ENCODE measurements around the gene MTERF4.

MTERF4 gene

GRCh38 chr2:241133436-241133820 is 31.3 kb upstream of the MTERF4 start:
- no peak for FAIRE-seq

- no peak for FAIRE-seq
Measured at GRCh38 chr2:241132538-241133435, 30.7 kb upstream of the MTERF4 start.

GRCh38 chr2:241131531-241131930 is 29.4 kb upstream of the MTERF4 start:
- no peak for FAIRE-seq

GRCh38 chr2:241130316-241130715 is 28.2 kb upstream of the MTERF4 start:
- FAIRE-seq, result no peak

- FAIRE-seq, result no peak
Measured at GRCh38 chr2:241129086-241129871, 27.2 kb upstream of the MTERF4 start.

- FAIRE-seq, result no peak
Measured at GRCh38 chr2:241128266-241128665, 26.2 kb upstream of the MTERF4 start.

GRCh38 chr2:241126771-241127202 is 24.7 kb upstream of the MTERF4 start:
- no peak for FAIRE-seq

GRCh38 chr2:241126201-241126611 is 24.1 kb upstream of the MTERF4 start:
- FAIRE-seq, result no peak

- FAIRE-seq, result no peak
Measured at GRCh38 chr2:241125626-241126025, 23.5 kb upstream of the MTERF4 start.

GRCh38 chr2:241123816-241124536 is 21.9 kb upstream of the MTERF4 start:
- FAIRE-seq, result no peak

- no peak for FAIRE-seq
Measured at GRCh38 chr2:241122376-241123002, 20.4 kb upstream of the MTERF4 start.

GRCh38 chr2:241121008-241121407 is 18.9 kb upstream of the MTERF4 start:
- FAIRE-seq, result no peak

- FAIRE-seq, result no peak
Measured at GRCh38 chr2:241120440-241120839, 18.4 kb upstream of the MTERF4 start.

- no peak for FAIRE-seq
Measured at GRCh38 chr2:241118737-241119505, 16.8 kb upstream of the MTERF4 start.

GRCh38 chr2:241116606-241117560 is 14.8 kb upstream of the MTERF4 start:
- FAIRE-seq, result no peak

- no peak for FAIRE-seq
Measured at GRCh38 chr2:241115361-241115760, 13.3 kb upstream of the MTERF4 start.

- FAIRE-seq, result no peak
Measured at GRCh38 chr2:241114836-241115235, 12.7 kb upstream of the MTERF4 start.

- no peak for FAIRE-seq
Measured at GRCh38 chr2:241112592-241112991, 10.5 kb upstream of the MTERF4 start.

- FAIRE-seq, result no peak
Measured at GRCh38 chr2:241112046-241112445, 10.0 kb upstream of the MTERF4 start.

GRCh38 chr2:241111440-241111805 is 9.3 kb upstream of the MTERF4 start:
- no peak for FAIRE-seq

Measured in islet of Langerhans (tissue), 1 donor.